Fibroblast of skin of abdomen (primary cell): Measurements from ENCODE around the gene SYNJ2.
A peak's percentile ranks its signal among the peaks of the same experiment; 100 is the strongest.

Experiments
- DNase-seq: peaks from one replicate; pipeline ENCODE4 v3.0.0-alpha.2; 2013

SYNJ2 gene

GRCh38 chr6:158013904-158014504 lies 32.3 kb downstream of the SYNJ2 start:
- no peak for DNase-seq

DNA sequence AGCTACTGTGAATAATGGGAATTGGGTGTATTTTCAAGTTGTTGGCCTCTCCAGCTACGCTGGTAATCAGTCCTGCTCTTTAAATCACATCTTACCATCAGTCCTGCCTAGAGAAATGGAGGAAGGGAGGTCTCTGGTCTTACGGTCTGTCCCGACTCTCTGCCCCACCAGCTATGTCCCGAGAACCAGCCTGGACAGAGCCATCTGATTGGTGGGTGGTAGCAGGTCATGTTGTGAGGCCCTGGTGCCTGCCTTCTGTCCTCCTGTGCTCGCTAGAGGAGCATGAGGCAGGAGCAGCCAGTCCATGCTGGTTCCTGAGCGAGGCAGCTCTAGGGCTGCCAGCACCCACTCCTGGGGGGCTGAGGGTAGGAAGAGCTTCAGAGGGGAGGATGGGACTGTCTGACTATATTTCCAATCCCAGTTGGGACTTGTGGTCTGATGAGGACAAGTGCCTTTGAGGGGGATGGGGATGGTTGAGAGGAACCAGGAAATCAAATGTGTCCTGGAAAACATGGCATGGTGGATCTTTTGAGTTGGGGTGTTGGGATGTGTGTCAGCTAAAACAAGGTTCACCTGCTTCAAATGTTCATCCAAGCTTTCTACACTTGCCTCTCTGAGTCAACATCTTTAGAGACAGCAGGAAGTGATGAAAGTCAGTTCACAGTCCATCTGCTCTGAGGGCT lies 33.0 kb downstream of the SYNJ2 start:
- no peak for DNase-seq

DNA sequence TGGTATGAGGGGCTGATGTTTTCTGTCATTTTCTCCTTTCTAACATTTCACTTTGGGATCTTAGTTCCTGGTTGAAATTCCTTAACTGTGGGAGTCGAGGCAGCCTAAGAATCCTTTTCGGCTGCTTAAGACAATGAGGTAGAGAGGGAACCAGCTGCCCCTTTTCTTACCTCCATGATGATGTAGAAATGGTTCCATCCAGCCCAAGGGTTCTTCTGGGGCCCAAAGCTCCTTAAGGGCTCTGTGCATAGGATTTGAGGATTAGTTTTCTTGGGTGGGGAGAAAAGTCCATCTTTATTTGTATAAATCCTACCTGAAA lies 33.5 kb downstream of the SYNJ2 start:
- DNase-seq, result no peak

GRCh38 chr6:158016571-158017383 lies 35.1 kb downstream of the SYNJ2 start:
- DNase-seq, result no peak

- DNase-seq, result no peak
These were observed 36.0 kb downstream of the SYNJ2 start for GRCh38 chr6:158017621-158018040.

DNA sequence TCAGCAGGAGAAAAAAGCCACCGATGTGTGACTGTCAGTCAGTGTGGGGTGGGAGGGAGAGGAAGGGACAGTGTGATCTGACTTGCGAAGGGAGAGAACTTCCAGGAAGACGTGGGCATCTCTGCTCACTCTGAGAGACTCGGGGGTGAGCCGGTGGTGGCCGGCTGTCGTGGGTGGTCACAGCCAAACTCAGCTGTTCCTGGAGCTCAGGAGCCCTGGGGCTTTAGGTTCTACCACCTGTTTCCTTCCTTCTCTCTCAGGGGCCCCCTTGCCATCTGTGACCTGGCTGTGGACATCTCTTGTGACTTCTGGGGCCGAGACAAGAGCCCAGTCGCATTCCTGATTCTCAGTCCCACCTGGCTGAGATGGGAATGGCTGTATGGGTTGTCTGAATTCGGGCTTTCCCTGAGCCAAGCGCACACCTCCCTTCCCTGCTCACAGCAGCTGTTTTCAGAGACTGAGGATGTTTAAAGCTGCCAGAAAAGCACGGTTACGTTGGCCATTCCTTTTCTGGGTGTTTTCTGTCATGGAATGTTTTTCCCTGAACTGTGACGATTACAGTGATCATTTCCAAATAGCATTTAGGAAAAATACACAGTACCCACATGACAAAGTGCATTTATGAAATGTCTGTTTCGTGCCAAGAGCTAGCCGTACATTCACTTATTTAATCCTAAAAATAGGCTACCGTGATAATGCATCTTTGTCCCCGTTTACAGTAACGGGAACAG lies 36.5 kb downstream of the SYNJ2 start:
- DNase-seq, result no peak

GRCh38 chr6:158018851-158019361 lies 37.2 kb downstream of the SYNJ2 start:
- peak; percentile 47 for DNase-seq

GRCh38 chr6:158019416-158019815 lies 37.8 kb downstream of the SYNJ2 start:
- DNase-seq, result no peak

GRCh38 chr6:158020272-158020711 lies 38.6 kb downstream of the SYNJ2 start:
- no peak for DNase-seq

DNA sequence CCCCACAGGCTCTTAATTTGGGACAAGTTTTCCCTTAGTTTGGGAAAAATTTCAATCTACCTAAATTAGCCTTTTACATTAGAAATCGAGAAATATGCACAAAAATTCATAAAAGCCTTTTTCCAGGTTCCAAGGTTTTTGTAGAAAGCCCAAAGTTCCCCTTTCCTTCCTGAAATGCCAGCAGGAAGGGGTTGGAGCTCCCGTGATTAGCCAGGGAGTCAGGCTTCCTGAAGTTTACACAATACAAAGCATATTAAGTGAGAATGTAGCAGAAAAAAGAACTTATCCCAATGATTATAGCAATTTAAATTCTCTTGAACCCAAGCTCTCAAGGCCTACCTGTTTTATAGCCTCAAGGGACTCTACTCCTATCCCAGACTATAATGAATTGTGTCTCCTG lies 39.1 kb downstream of the SYNJ2 start:
- no peak for DNase-seq

DNA sequence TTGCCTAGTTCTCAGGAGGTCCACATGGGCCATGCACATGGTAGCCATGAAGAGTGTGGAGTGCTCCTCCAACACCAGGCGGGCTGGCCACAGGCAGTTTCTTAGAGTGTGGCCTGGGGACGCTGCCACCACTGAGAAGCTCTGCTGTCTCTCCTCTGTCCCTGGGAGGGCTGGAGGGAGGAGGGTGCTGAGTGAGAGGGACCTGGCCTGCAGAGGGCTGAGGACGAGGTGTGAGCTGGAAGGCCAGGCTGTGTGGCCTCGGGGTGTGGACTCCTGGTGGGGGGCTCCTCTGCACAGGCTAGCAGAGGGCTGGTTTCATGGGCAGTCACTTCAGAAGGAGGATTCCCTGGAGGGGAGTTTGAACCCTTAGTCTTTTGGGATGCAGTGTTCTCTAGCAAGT lies 39.7 kb downstream of the SYNJ2 start:
- no peak for DNase-seq

GRCh38 chr6:158021814-158022748 lies 40.4 kb downstream of the SYNJ2 start:
- no peak for DNase-seq

DNA sequence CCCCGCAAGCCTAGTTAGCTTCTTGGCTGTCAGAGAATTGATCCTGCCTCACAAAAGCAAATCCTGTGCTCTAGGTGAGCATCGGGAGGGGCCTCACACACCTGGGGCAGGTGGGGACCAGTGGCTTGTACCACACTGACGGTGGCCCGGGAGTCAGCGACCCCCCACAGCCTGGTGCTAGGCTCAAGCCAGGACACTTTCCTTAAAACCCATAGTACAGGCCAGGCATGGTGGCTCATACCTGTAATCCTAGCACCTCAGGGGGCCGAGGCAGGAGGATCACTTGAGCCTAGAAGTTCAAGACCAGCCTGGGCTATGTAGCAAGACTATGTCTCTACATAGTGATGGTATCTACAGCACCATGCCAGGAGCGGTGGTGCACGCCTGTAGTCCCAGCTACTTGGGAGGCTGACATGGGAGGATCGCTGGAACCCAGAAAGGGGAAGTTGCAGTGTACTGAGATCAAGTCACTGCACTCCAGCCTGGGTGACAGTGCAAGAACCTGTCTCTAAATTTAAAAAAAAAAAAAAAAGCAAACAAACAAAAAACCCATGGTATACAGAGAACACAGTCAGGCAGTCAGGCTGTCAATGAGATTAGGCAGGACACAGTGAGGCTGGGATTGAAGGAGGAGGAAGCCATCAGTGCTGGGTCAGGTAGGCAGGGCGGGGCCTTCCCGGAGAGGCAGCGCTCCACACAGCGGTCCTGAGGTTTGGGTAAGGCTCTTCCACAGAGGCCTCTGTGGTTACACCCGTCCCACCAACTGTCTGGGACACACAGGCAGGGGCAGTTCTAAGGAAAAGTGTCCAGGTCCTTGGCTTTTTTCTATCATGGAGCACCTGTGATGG lies 41.3 kb downstream of the SYNJ2 start:
- no peak for DNase-seq

- DNase-seq, result no peak
These were observed 41.9 kb downstream of the SYNJ2 start for GRCh38 chr6:158023597-158023939.

- no peak for DNase-seq
These were observed 43.1 kb downstream of the SYNJ2 start for GRCh38 chr6:158024566-158025297.

DNA sequence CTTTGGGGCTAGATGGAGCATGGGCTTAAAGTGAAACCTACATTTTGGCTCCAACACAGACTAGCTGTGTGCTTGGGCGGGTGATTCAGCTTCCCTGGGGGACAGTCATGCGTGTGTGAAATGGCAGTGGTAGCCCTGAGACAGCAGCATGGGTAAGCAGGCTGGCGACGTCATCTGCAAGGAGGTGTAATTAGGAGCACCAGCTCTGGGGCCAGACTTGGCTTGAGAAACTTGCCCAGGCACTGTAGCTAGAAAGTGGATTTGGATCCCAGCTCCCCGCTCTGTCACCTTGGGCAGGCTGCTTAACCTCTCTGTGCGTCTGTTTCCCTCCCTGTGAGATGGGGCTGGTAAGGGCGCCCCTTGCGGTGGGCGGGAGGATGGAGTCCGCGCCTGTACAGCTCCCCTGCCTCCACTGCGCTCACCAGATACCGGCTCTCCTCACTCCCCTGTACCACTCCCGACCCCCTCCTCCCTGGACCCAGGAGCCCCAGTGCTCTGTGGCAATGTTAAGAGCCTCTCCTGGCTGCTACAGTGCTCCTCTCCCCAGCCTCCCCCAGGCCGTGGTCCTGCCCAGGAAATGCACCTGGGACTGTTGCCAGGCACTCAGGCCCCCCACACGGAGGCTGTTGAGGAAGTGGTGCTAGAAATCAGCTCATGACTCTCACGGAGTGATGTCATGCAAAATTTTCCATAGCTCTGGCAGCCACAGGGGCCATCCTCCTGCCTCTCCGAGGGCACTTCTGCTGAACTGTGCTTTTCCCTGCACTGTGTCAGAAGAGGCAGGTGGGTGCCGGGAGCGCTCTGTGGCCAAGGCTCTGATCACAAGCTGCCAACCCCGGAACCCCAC lies 44.6 kb downstream of the SYNJ2 start:
- peak; percentile 97 for DNase-seq

DNA sequence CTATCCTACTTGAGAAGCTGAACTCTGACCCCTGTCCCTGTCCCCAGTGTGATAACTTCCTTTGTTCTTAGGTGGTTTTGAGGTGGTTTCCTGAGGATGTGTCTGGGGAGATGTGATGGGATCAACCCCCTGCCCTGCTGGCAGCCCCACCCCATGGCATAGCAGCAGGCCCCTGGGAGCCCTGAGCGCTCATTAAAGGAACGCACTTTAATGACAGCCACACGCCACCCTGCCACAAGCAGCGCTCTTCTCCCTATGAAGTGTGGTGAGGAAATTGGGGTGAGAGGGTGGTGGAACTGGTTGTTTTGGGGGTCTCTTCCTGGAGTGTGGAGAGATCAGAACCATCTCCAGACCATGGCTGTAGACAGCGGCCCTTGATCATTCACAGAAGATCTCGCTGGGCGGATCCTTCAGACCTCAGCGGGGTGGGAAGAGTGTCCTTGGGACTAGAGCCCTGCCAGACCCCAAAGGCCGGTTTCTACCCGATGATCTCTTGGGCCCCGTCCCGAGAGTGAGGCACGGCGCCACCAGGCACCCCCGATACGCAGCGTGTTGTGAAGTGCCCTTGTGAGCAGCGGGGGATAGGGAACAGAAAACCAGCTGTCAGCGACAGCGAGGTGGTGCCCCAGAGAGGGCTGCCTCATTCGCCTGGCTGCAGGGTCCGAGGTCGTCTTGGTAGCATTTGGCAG lies 45.4 kb downstream of the SYNJ2 start:
- no peak for DNase-seq

GRCh38 chr6:158027590-158028285 lies 46.1 kb downstream of the SYNJ2 start:
- DNase-seq, result no peak
